H7 (cell line): ENCODE data around the gene NFE2L1. TPM values are rescaled to one million over a fixed set of nuclear protein-coding genes. Genes with fewer than 3 reads are reported as not detected.
"Not testable (repeated sequence)": the region's sequence is repeated elsewhere in the genome, so short reads cannot be mapped to it uniquely, and the experiment has no call there.

Source experiments
- DNase-seq: peaks from one replicate; pipeline ENCODE4 v3.0.0; 2012
- H3K27me3 ChIP-seq: 2 replicates; pipeline ENCODE4 v1.6.0; 2011; ENCODE audit warnings: mild to moderate bottlenecking, low read length; ENCODE audit not compliant: control insufficient read depth, insufficient read depth
- H3K36me3 ChIP-seq: replicated peaks from 2 replicates; pipeline ENCODE4 v1.5.1; 2011; ENCODE audit warnings: low read length; ENCODE audit not compliant: control insufficient read depth, insufficient read depth
- H3K4me3 ChIP-seq: 2 replicates; pipeline ENCODE4 v1.5.1; 2011; ENCODE audit warnings: low read depth, mild to moderate bottlenecking, control low read depth, low read length, moderate library complexity; ENCODE audit not compliant: insufficient read depth
- total RNA-seq: library from RNA; depleted of rRNA; stranded (reverse); fragments of >200 nt; shearing (Covaris generic); gene quantifications from 2 replicates; pipeline ENCODE4 v1.2.3, GENCODE V29; 2014

Gene NFE2L1
- total RNA-seq, 1 experiment from 2014 or later = 114 TPM

- H3K4me3 ChIP-seq = peak overlapping the region; percentile 48; the same call in 1 of the 2 replicates
- H3K27me3 ChIP-seq = peaks cover 15% of the 10 kb centered on the region
Observed at GRCh38 chr17:48012654-48013053, 35.5 kb upstream of the NFE2L1 start.

GRCh38 chr17:48013876-48014594, 34.1 kb upstream of the NFE2L1 start:
- Histone ChIP-seq H3K36me3 (no peaks in the 10 kb centered on the region), H3K4me3 (no peak overlapping the region), H3K27me3 (peaks cover 15% of the 10 kb centered on the region)
- DNase-seq = no peak

More at GRCh38 chr17:48012654-48013053, 35.5 kb upstream of the NFE2L1 start:
- no peak for DNase-seq
- H3K36me3 ChIP-seq = no peaks in the 10 kb centered on the region

- Histone ChIP-seq H3K36me3 (no peaks in the 10 kb centered on the region), H3K27me3 (peaks cover 15% of the 10 kb centered on the region), H3K4me3 (no peak overlapping the region)
- no peak for DNase-seq
Observed at GRCh38 chr17:48014595-48015111, 33.5 kb upstream of the NFE2L1 start.

- no peak for DNase-seq
- no peaks in the 10 kb centered on the region for H3K36me3 ChIP-seq
- H3K4me3 ChIP-seq = no peak overlapping the region
- H3K27me3 ChIP-seq = peaks cover 15% of the 10 kb centered on the region
Observed at GRCh38 chr17:48016112-48016511, 32.0 kb upstream of the NFE2L1 start.

GRCh38 chr17:48017817-48018158, 30.4 kb upstream of the NFE2L1 start:
- H3K4me3 ChIP-seq, H3K27me3 ChIP-seq, DNase-seq, H3K36me3 ChIP-seq: not testable (repeated sequence)

- DNase-seq = no peak
- H3K4me3 ChIP-seq = no peak overlapping the region
- no peaks in the 10 kb centered on the region for H3K36me3 ChIP-seq
- H3K27me3 ChIP-seq = peaks cover 22% of the 10 kb centered on the region
Observed at GRCh38 chr17:48021934-48022333, 26.2 kb upstream of the NFE2L1 start.

- Histone ChIP-seq H3K36me3 (no peaks in the 10 kb centered on the region), H3K27me3 (peaks cover 22% of the 10 kb centered on the region), H3K4me3 (no peak overlapping the region)
- no peak for DNase-seq
Observed at GRCh38 chr17:48022901-48023300, 25.3 kb upstream of the NFE2L1 start.

- Histone ChIP-seq H3K27me3 (peaks cover 22% of the 10 kb centered on the region), H3K36me3 (no peaks in the 10 kb centered on the region), H3K4me3 (peak overlapping the region; percentile 49)
- peak; percentile 97 for DNase-seq
Observed at GRCh38 chr17:48023400-48024148, 24.6 kb upstream of the NFE2L1 start.

GRCh38 chr17:48024149-48025039, 23.8 kb upstream of the NFE2L1 start:
- H3K27me3 ChIP-seq = peaks cover 22% of the 10 kb centered on the region
- DNase-seq = peak; percentile 64

GRCh38 chr17:48025040-48025903, 22.9 kb upstream of the NFE2L1 start:
- H3K4me3 ChIP-seq = peak overlapping the region; percentile 49

More at GRCh38 chr17:48024149-48025039, 23.8 kb upstream of the NFE2L1 start:
- Histone ChIP-seq H3K4me3 (peak overlapping the region; percentile 49), H3K36me3 (no peaks in the 10 kb centered on the region)

GRCh38 chr17:48025904-48026501, 22.2 kb upstream of the NFE2L1 start:
- peaks cover 22% of the 10 kb centered on the region for H3K27me3 ChIP-seq
- H3K4me3 ChIP-seq = no peak overlapping the region; the same call in 1 of the 2 replicates
- H3K36me3 ChIP-seq = no peaks in the 10 kb centered on the region
- no peak for DNase-seq

More at GRCh38 chr17:48025040-48025903, 22.9 kb upstream of the NFE2L1 start:
- peaks cover 22% of the 10 kb centered on the region for H3K27me3 ChIP-seq
- no peaks in the 10 kb centered on the region for H3K36me3 ChIP-seq
- DNase-seq = peak; percentile 97

GRCh38 chr17:48026502-48027321, 21.4 kb upstream of the NFE2L1 start:
- no peak overlapping the region for H3K4me3 ChIP-seq
- DNase-seq = peak; percentile 92
- H3K36me3 ChIP-seq = no peaks in the 10 kb centered on the region
- H3K27me3 ChIP-seq = peaks cover 23% of the 10 kb centered on the region
